Cardiac fibroblast (primary cell): ENCODE results near the gene TAGLN3.

Experiments
- DNase-seq, 2 donors: peaks; one replicate each; pipeline versions ENCODE4 v3.0.0 to v3.0.0-alpha.2; 2010; ENCODE audit warnings: low read depth in 2 of 2
- H3K4me3 ChIP-seq, 2 donors: replicated peaks in 1 of 2; 1 replicate in 1 of 2; 2 replicates in 1 of 2; pipeline ENCODE4 v1.5.1; 2011; ENCODE audit warnings: low read depth in 2 of 2, low read length in 2 of 2, mild to moderate bottlenecking in 2 of 2, moderate library complexity in 1 of 2
- TF ChIP-seq, protein P1 (sequence below): IDR thresholded peaks from one replicate; pipeline ENCODE4 v1.5.1; 2011; ENCODE audit warnings: low read depth, mild to moderate bottlenecking, low read length, inconsistent platforms

Gene TAGLN3

GRCh38 chr3:112056451-112056929 lies 57.8 kb downstream of the TAGLN3 start:
- DNase-seq = peak; percentile 23 to 77
- H3K4me3 ChIP-seq = no peak overlapping the region
- TF ChIP-seq, protein P1, sequence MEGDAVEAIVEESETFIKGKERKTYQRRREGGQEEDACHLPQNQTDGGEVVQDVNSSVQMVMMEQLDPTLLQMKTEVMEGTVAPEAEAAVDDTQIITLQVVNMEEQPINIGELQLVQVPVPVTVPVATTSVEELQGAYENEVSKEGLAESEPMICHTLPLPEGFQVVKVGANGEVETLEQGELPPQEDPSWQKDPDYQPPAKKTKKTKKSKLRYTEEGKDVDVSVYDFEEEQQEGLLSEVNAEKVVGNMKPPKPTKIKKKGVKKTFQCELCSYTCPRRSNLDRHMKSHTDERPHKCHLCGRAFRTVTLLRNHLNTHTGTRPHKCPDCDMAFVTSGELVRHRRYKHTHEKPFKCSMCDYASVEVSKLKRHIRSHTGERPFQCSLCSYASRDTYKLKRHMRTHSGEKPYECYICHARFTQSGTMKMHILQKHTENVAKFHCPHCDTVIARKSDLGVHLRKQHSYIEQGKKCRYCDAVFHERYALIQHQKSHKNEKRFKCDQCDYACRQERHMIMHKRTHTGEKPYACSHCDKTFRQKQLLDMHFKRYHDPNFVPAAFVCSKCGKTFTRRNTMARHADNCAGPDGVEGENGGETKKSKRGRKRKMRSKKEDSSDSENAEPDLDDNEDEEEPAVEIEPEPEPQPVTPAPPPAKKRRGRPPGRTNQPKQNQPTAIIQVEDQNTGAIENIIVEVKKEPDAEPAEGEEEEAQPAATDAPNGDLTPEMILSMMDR = no peak

DNA sequence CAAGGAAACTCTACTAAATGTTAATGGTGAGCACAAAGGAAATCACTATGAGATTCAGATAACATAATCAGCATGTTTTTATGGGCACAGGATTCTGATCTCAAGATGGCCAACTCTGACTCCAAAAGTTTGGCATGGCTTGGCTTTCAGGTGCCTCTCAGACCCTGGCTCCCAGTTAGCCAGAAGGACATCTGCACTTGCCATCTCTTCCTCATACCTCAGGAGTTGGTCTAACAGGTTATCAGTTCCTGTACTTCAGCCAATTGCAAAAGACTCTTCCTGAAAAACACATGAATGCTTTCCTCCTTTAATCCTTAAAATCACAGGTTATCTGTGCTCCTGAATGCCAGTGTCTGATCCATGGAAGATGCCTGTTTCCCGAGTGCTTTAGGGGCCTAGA lies 60.8 kb downstream of the TAGLN3 start:
- DNase-seq = no peak
- H3K4me3 ChIP-seq = no peak overlapping the region
- TF ChIP-seq, protein P1 = no peak

DNA sequence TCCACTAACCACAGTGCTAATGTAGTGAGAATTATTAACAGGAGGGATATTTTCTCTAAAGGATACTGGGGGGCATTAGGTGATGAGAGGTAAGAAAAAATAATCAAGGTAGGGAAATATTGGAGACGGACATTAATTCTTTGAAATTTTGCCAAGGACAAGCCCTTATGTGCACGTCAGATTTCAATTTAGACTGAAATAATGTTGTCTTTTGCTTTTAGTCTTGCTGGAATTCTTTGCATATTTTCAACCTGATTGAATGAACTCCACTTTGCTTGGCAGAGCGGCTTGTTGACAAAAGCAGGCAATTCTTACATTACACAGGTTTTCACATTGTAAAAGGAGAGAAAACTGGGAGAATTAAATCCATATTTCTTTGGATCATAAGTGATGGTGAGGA lies 62.4 kb downstream of the TAGLN3 start:
- DNase-seq = peak; percentile 53 to 70
- TF ChIP-seq, protein P1 = no peak
- H3K4me3 ChIP-seq = no peak overlapping the region
